HEK293 (cell line): ENCODE measurements around the gene TDRD1.

Source experiments
- CTCF ChIA-PET: fragments of 350-600 bp; formaldehyde crosslinking; extraction: SDS; loops from one replicate; lab custom pipeline; 2021; ENCODE audit warnings: antibody characterized with exemption; lab: Yijun Ruan, JAX
- POLR2A ChIA-PET: fragments of 300-600 bp; formaldehyde crosslinking; extraction: SDS; loops from one replicate; lab custom pipeline; 2020; ENCODE audit warnings: antibody characterized with exemption, inconsistent platforms; lab: Yijun Ruan, JAX
- H3K27ac ChIP-seq: fragments of 200-500 bp; sonication (Bioruptor generic); 2 replicates; pipeline ENCODE4 v1.5.1; 2014; ENCODE audit warnings: low read depth, low read length, control low read depth, inconsistent platforms; ENCODE audit errors: extremely low read depth
- H3K36me3 ChIP-seq, 2 experiments: fragments of 200-500 bp in 1 of 2; sonication (Bioruptor generic) in 1 of 2; 1 replicate in 1 of 2; 2 replicates in 1 of 2; pipeline ENCODE4 v1.5.1; 2014 to 2017; ENCODE audit warnings: inconsistent platforms in 2 of 2, low read length in 2 of 2; ENCODE audit not compliant: control insufficient read depth in 2 of 2, insufficient read depth in 1 of 2
- H3K4me1 ChIP-seq: fragments of 200-500 bp; sonication (Bioruptor generic); 2 replicates; pipeline ENCODE4 v1.5.1; 2014; ENCODE audit warnings: mild to moderate bottlenecking, low read length, inconsistent platforms; ENCODE audit not compliant: control insufficient read depth, insufficient read depth
- H3K4me3 ChIP-seq: 2 replicates; pipeline ENCODE4 v1.5.1; 2011; ENCODE audit warnings: low read depth, mild to moderate bottlenecking, control low read depth, low read length, moderate library complexity
- H3K9me3 ChIP-seq: fragments of 200-500 bp; sonication (Bioruptor generic); 2 replicates; pipeline ENCODE4 v1.5.1; 2014; ENCODE audit warnings: low read depth, low read length, inconsistent platforms; ENCODE audit not compliant: control insufficient read depth, insufficient read depth
- GLIS1 ChIP-seq: fragments of 450-650 bp; formaldehyde crosslinking; IDR thresholded peaks from 2 replicates; pipeline ENCODE4 v1.5.1; 2016; ENCODE audit warnings: missing biosample characterization, missing genetic modification characterization
- HOXA7 ChIP-seq: sonication (generic); formaldehyde crosslinking; IDR thresholded peaks from 2 replicates; pipeline ENCODE4 v1.8.1; 2022; ENCODE audit warnings: missing genetic modification reagents, borderline replicate concordance
- HOXC10 ChIP-seq: sonication (generic); formaldehyde crosslinking; IDR thresholded peaks from 2 replicates; pipeline ENCODE4 v1.8.1; 2023; ENCODE audit warnings: mild to moderate bottlenecking, missing genetic modification reagents
- HOXD13 ChIP-seq: sonication (generic); formaldehyde crosslinking; IDR thresholded peaks from 2 replicates; pipeline ENCODE4 v1.8.0; 2022; ENCODE audit warnings: missing genetic modification reagents, borderline replicate concordance
- SALL2 ChIP-seq: fragments of 450-650 bp; formaldehyde crosslinking; IDR thresholded peaks from 2 replicates; pipeline ENCODE4 v1.5.0; 2017; ENCODE audit warnings: missing biosample characterization, mild to moderate bottlenecking, missing genetic modification characterization, borderline replicate concordance
- TCF7L2 ChIP-seq: IDR thresholded peaks from 2 replicates; pipeline ENCODE4 v1.6.1; 2011; ENCODE audit warnings: low read depth, mild to moderate bottlenecking, inconsistent platforms, low read length, moderate library complexity, borderline replicate concordance
- ZBTB48 ChIP-seq: fragments of 450-650 bp; formaldehyde crosslinking; IDR thresholded peaks from 2 replicates; pipeline ENCODE4 v1.5.1; 2016; ENCODE audit warnings: missing biosample characterization, missing genetic modification characterization
- ZBTB8A ChIP-seq: fragments of 450-650 bp; formaldehyde crosslinking; IDR thresholded peaks from 2 replicates; pipeline ENCODE4 v1.5.1; 2016; ENCODE audit warnings: missing biosample characterization, missing genetic modification characterization
- ZFHX2 ChIP-seq: fragments of 450-650 bp; formaldehyde crosslinking; conservative IDR thresholded peaks from 2 replicates; pipeline ENCODE4 v1.5.1; 2016; ENCODE audit warnings: missing biosample characterization, missing genetic modification characterization
- ZFP37 ChIP-seq: fragments of 450-650 bp; formaldehyde crosslinking; IDR thresholded peaks from 2 replicates; pipeline ENCODE4 v1.5.1; 2016; ENCODE audit warnings: missing biosample characterization, missing genetic modification characterization
- ZFP69B ChIP-seq: fragments of 450-650 bp; formaldehyde crosslinking; IDR thresholded peaks from 2 replicates; pipeline ENCODE4 v1.5.1; 2016; ENCODE audit warnings: missing biosample characterization, missing genetic modification characterization
- ZNF10 ChIP-seq: fragments of 450-650 bp; formaldehyde crosslinking; IDR thresholded peaks from 2 replicates; pipeline ENCODE4 v1.5.1; 2017; ENCODE audit warnings: missing biosample characterization, missing genetic modification characterization
- ZNF175 ChIP-seq: fragments of 450-650 bp; formaldehyde crosslinking; IDR thresholded peaks from 2 replicates; pipeline ENCODE4 v1.5.1; 2016; ENCODE audit warnings: missing biosample characterization, missing genetic modification characterization
- ZNF214 ChIP-seq: fragments of 450-650 bp; formaldehyde crosslinking; IDR thresholded peaks from 2 replicates; pipeline ENCODE4 v1.5.1; 2017; ENCODE audit warnings: missing biosample characterization, mild to moderate bottlenecking, missing genetic modification characterization, borderline replicate concordance
- ZNF24 ChIP-seq: fragments of 450-650 bp; formaldehyde crosslinking; IDR thresholded peaks from 2 replicates; pipeline ENCODE4 v1.5.1; 2016; ENCODE audit warnings: missing biosample characterization, missing genetic modification characterization
- ZNF292 ChIP-seq: fragments of 450-650 bp; formaldehyde crosslinking; IDR thresholded peaks from 2 replicates; pipeline ENCODE4 v1.5.1; 2016; ENCODE audit warnings: low read depth, missing biosample characterization, missing genetic modification characterization, borderline replicate concordance
- ZNF341 ChIP-seq: fragments of 450-650 bp; formaldehyde crosslinking; IDR thresholded peaks from 2 replicates; pipeline ENCODE4; 2016; ENCODE audit warnings: low read depth, missing biosample characterization, missing genetic modification characterization
- ZNF404 ChIP-seq: fragments of 450-650 bp; formaldehyde crosslinking; IDR thresholded peaks from 2 replicates; pipeline ENCODE4 v1.5.1; 2017; ENCODE audit warnings: missing biosample characterization, missing genetic modification characterization
- ZNF48 ChIP-seq: fragments of 450-650 bp; formaldehyde crosslinking; IDR thresholded peaks from 2 replicates; pipeline ENCODE4 v1.5.1; 2016; ENCODE audit warnings: missing biosample characterization, missing genetic modification characterization
- ZNF558 ChIP-seq: fragments of 450-650 bp; formaldehyde crosslinking; IDR thresholded peaks from 2 replicates; pipeline ENCODE4 v1.5.1; 2016; ENCODE audit warnings: missing biosample characterization, missing genetic modification characterization
- ZNF596 ChIP-seq: fragments of 450-650 bp; IDR thresholded peaks from 2 replicates; pipeline ENCODE4 v1.5.0; 2018; ENCODE audit warnings: missing biosample characterization, mild to moderate bottlenecking, missing genetic modification characterization, moderate library complexity
- ZNF747 ChIP-seq: fragments of 450-650 bp; formaldehyde crosslinking; IDR thresholded peaks from 2 replicates; pipeline ENCODE4 v1.5.1; 2016; ENCODE audit warnings: missing biosample characterization, missing genetic modification characterization
- ZNF777 ChIP-seq: fragments of 450-650 bp; formaldehyde crosslinking; IDR thresholded peaks from 2 replicates; pipeline ENCODE4 v1.5.1; 2017; ENCODE audit warnings: missing biosample characterization, missing genetic modification characterization, borderline replicate concordance
- ZSCAN16 ChIP-seq: fragments of 450-650 bp; formaldehyde crosslinking; IDR thresholded peaks from 2 replicates; pipeline ENCODE4 v1.5.1; 2016; ENCODE audit warnings: missing biosample characterization, missing genetic modification characterization
- TF ChIP-seq, protein P1 (sequence below): fragments of 450-650 bp; formaldehyde crosslinking; IDR thresholded peaks from 2 replicates; pipeline ENCODE4 v1.5.1; 2016; ENCODE audit warnings: missing biosample characterization, missing genetic modification characterization
- TF ChIP-seq, protein P2 (sequence below): fragments of 450-650 bp; formaldehyde crosslinking; IDR thresholded peaks from 2 replicates; pipeline ENCODE4 v1.5.1; 2016; ENCODE audit warnings: missing biosample characterization, missing genetic modification characterization
- TF ChIP-seq, protein P3 (sequence below): fragments of 450-650 bp; formaldehyde crosslinking; IDR thresholded peaks from 2 replicates; pipeline ENCODE4 v1.5.1; 2017; ENCODE audit warnings: missing biosample characterization, missing genetic modification characterization
- TF ChIP-seq, protein P4 (sequence below): fragments of 450-650 bp; formaldehyde crosslinking; IDR thresholded peaks from 2 replicates; pipeline ENCODE4 v1.5.0; 2017; ENCODE audit warnings: missing biosample characterization, missing genetic modification characterization, borderline replicate concordance
- TF ChIP-seq, protein P5 (sequence below): fragments of 450-650 bp; formaldehyde crosslinking; IDR thresholded peaks from 2 replicates; pipeline ENCODE4 v1.5.1; 2016; ENCODE audit warnings: missing biosample characterization, missing genetic modification characterization
- TF ChIP-seq, protein P6 (sequence below): fragments of 450-650 bp; formaldehyde crosslinking; IDR thresholded peaks from 2 replicates; pipeline ENCODE4 v1.5.1; 2016; ENCODE audit warnings: missing biosample characterization, missing genetic modification characterization

The TDRD1 gene

DNA sequence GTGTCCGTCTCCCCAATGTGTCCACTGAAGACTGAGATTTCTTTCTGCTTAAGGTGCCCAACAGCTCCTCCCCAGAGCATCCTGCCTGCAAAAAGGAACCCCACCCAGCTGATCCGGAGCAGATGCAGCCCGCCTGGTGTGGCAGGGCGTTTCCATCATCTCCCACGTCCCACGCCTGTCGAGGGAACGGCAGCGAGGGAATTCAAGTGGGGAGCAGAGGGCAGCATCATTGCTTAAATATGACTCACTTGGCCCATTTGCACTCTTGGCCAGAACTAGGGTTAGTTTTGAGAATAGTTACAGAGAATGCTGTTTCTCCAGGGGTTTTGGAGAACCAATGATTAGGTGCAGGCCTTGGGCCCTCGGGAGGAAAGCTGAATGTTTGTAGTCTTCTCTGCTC lies 80.7 kb downstream of the TDRD1 start:
- ChIA-PET CTCF (interaction anchor here (1.2 kb wide), 1 partner anchor 13 kb away, joined by 3 read pairs; no protein-coding TSS in a partner anchor), POLR2A (no interaction called here)
- H3K9me3 ChIP-seq: no peaks in the 10 kb centered on the region
- TF ChIP-seq, protein P1, sequence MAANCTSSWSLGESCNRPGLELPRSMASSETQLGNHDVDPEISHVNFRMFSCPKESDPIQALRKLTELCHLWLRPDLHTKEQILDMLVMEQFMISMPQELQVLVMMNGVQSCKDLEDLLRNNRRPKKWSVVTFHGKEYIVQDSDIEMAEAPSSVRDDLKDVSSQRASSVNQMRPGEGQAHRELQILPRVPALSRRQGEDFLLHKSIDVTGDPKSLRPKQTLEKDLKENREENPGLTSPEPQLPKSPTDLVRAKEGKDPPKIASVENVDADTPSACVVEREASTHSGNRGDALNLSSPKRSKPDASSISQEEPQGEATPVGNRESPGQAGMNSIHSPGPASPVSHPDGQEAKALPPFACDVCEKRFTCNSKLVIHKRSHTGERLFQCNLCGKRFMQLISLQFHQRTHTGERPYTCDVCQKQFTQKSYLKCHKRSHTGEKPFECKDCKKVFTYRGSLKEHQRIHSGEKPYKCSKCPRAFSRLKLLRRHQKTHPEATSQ (tag by site-specific recombination): no peak
- TF ChIP-seq ZNF404 (no peak), HOXA7 (CRISPR knock-in tag) (no peak), ZFP37 (tag by site-specific recombination) (no peak), HOXC10 (no peak), ZNF777 (tag by site-specific recombination) (no peak), ZNF747 (tag by site-specific recombination) (no peak), ZNF175 (tag by site-specific recombination) (no peak), ZNF24 (tag by site-specific recombination) (no peak), ZNF596 (tag by site-specific recombination) (no peak), ZNF292 (tag by site-specific recombination) (no peak), ZFHX2 (tag by site-specific recombination) (no peak), ZNF10 (tag by site-specific recombination) (no peak), ZNF558 (tag by site-specific recombination) (no peak)
- TF ChIP-seq, protein P2, sequence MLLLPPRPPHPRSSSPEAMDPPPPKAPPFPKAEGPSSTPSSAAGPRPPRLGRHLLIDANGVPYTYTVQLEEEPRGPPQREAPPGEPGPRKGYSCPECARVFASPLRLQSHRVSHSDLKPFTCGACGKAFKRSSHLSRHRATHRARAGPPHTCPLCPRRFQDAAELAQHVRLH: no peak
- TF ChIP-seq, protein P3, sequence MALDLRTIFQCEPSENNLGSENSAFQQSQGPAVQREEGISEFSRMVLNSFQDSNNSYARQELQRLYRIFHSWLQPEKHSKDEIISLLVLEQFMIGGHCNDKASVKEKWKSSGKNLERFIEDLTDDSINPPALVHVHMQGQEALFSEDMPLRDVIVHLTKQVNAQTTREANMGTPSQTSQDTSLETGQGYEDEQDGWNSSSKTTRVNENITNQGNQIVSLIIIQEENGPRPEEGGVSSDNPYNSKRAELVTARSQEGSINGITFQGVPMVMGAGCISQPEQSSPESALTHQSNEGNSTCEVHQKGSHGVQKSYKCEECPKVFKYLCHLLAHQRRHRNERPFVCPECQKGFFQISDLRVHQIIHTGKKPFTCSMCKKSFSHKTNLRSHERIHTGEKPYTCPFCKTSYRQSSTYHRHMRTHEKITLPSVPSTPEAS (tag by site-specific recombination): no peak
- H3K4me1 ChIP-seq: peaks cover 4% of the 10 kb centered on the region; the same call in 1 of the 2 replicates
- no peaks in the 10 kb centered on the region for H3K36me3 ChIP-seq
- no peak overlapping the region for H3K27ac ChIP-seq
- H3K4me3 ChIP-seq: no peak overlapping the region

DNA sequence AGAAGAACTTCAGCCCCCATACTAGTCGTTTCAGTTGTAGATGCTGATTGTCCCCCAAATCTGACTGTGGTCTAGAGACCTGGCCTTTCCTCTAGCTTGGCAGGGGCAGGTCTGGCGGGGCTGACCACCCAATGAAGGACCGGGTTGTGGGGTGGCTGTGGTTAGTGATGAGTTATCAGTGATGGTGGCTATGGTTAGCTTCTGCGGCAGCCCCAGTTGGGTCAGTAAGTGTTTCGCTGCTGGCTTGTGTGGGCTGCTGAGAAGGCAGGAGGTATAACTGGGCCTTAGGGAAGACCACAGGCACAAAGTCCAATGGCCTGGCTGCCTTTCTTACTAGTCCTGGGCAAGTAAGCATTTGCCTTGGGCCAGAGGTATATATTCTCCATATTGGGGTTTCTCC lies 81.2 kb downstream of the TDRD1 start:
- ChIA-PET POLR2A (no interaction called here), CTCF (interaction anchor here (1.2 kb wide), 1 partner anchor 13 kb away, joined by 3 read pairs; no protein-coding TSS in a partner anchor)
- no peaks in the 10 kb centered on the region for H3K9me3 ChIP-seq
- peaks cover 4% of the 10 kb centered on the region; the same call in 1 of the 2 replicates for H3K4me1 ChIP-seq
- no peak overlapping the region for H3K27ac ChIP-seq
- no peaks in the 10 kb centered on the region for H3K36me3 ChIP-seq
- no peak overlapping the region for H3K4me3 ChIP-seq
- TF ChIP-seq GLIS1: no peak
- no peak for TF ChIP-seq ZSCAN16
- TF ChIP-seq ZNF214: no peak
- TF ChIP-seq ZNF341 (tag by site-specific recombination): no peak
- no peak for TF ChIP-seq HOXD13 (CRISPR knock-in tag)
- TF ChIP-seq, protein P4, sequence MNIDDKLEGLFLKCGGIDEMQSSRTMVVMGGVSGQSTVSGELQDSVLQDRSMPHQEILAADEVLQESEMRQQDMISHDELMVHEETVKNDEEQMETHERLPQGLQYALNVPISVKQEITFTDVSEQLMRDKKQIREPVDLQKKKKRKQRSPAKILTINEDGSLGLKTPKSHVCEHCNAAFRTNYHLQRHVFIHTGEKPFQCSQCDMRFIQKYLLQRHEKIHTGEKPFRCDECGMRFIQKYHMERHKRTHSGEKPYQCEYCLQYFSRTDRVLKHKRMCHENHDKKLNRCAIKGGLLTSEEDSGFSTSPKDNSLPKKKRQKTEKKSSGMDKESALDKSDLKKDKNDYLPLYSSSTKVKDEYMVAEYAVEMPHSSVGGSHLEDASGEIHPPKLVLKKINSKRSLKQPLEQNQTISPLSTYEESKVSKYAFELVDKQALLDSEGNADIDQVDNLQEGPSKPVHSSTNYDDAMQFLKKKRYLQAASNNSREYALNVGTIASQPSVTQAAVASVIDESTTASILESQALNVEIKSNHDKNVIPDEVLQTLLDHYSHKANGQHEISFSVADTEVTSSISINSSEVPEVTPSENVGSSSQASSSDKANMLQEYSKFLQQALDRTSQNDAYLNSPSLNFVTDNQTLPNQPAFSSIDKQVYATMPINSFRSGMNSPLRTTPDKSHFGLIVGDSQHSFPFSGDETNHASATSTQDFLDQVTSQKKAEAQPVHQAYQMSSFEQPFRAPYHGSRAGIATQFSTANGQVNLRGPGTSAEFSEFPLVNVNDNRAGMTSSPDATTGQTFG (tag by site-specific recombination): no peak
- TF ChIP-seq TCF7L2: no peak
- no peak for TF ChIP-seq ZBTB8A (tag by site-specific recombination)
- no peak for TF ChIP-seq ZFP69B (tag by site-specific recombination)
- TF ChIP-seq, protein P5, sequence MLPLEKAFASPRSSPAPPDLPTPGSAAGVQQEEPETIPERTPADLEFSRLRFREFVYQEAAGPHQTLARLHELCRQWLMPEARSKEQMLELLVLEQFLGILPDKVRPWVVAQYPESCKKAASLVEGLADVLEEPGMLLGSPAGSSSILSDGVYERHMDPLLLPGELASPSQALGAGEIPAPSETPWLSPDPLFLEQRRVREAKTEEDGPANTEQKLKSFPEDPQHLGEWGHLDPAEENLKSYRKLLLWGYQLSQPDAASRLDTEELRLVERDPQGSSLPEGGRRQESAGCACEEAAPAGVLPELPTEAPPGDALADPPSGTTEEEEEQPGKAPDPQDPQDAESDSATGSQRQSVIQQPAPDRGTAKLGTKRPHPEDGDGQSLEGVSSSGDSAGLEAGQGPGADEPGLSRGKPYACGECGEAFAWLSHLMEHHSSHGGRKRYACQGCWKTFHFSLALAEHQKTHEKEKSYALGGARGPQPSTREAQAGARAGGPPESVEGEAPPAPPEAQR (tag by site-specific recombination): no peak
- TF ChIP-seq ZNF48 (tag by site-specific recombination): no peak
- TF ChIP-seq ZBTB48 (tag by site-specific recombination): no peak
- TF ChIP-seq, protein P6, sequence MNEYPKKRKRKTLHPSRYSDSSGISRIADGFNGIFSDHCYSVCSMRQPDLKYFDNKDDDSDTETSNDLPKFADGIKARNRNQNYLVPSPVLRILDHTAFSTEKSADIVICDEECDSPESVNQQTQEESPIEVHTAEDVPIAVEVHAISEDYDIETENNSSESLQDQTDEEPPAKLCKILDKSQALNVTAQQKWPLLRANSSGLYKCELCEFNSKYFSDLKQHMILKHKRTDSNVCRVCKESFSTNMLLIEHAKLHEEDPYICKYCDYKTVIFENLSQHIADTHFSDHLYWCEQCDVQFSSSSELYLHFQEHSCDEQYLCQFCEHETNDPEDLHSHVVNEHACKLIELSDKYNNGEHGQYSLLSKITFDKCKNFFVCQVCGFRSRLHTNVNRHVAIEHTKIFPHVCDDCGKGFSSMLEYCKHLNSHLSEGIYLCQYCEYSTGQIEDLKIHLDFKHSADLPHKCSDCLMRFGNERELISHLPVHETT (tag by site-specific recombination): no peak
- TF ChIP-seq SALL2 (tag by site-specific recombination): no peak
